CD14-positive monocyte (primary cell): ENCODE measurements around the gene NMU. TPM values are rescaled to one million over a fixed set of nuclear protein-coding genes. Genes with fewer than 3 reads are reported as not detected.

ENCODE experiments used
- DNase-seq, 3 donors: peaks; one replicate each; pipeline ENCODE4 v3.0.0-alpha.2; 2011 to 2022
- H2AFZ ChIP-seq: 2 replicates; pipeline ENCODE4 v1.6.0; 2012; ENCODE audit warnings: mild to moderate bottlenecking, low read depth, low read length, inconsistent platforms; ENCODE audit not compliant: insufficient read depth, poor library complexity, severe bottlenecking
- H3K27ac ChIP-seq, 2 donors: 1 replicate in 1 of 2; 2 replicates in 1 of 2; pipeline ENCODE4 v1.5.1; 2012 to 2013; ENCODE audit warnings: low read length in 2 of 2, control low read depth in 1 of 2, inconsistent platforms in 1 of 2, low read depth in 1 of 2, mild to moderate bottlenecking in 1 of 2
- H3K27me3 ChIP-seq, 2 donors: one replicate each; pipeline versions ENCODE4 v1.6.0 to v1.6.1; 2011 to 2013; ENCODE audit warnings: low read length in 2 of 2; ENCODE audit not compliant: control insufficient read depth in 2 of 2, insufficient read depth in 2 of 2
- H3K36me3 ChIP-seq, 2 donors: replicated peaks in 1 of 2; 1 replicate in 1 of 2; 2 replicates in 1 of 2; pipeline versions ENCODE4 v1.5.1 to v1.6.1; 2012 to 2013; ENCODE audit warnings: low read length in 2 of 2, control low read depth in 1 of 2, inconsistent platforms in 1 of 2, mild to moderate bottlenecking in 1 of 2; ENCODE audit not compliant: insufficient read depth in 2 of 2, control insufficient read depth in 1 of 2
- H3K4me1 ChIP-seq, 2 donors: 1 replicate in 1 of 2; 2 replicates in 1 of 2; pipeline versions ENCODE4 v1.5.1 to v1.6.1; 2012 to 2013; ENCODE audit warnings: low read length in 2 of 2, control low read depth in 1 of 2, inconsistent platforms in 1 of 2, mild to moderate bottlenecking in 1 of 2, moderate library complexity in 1 of 2; ENCODE audit not compliant: insufficient read depth in 2 of 2, control insufficient read depth in 1 of 2
- H3K4me2 ChIP-seq: replicated peaks from 2 replicates; pipeline ENCODE3; 2012; ENCODE audit warnings: low read length, moderate library complexity, mild to moderate bottlenecking; ENCODE audit not compliant: poor library complexity, severe bottlenecking; ENCODE audit errors: extremely low read depth
- H3K4me3 ChIP-seq, 3 experiments: fragments of 200-600 bp in 1 of 3; sonication (generic) in 1 of 3; replicated peaks in 1 of 3; 1 replicate in 2 of 3; 2 replicates in 1 of 3; pipeline ENCODE4 v1.5.1; 2011 to 2013; ENCODE audit warnings: low read length in 3 of 3, mild to moderate bottlenecking in 3 of 3, control low read depth in 2 of 3, low read depth in 2 of 3, inconsistent platforms in 1 of 3, moderate library complexity in 1 of 3
- H3K79me2 ChIP-seq: 2 replicates; pipeline ENCODE4 v1.6.0; 2012; ENCODE audit warnings: mild to moderate bottlenecking, control low read depth, inconsistent platforms, low read length, moderate library complexity; ENCODE audit not compliant: insufficient read depth
- H3K9ac ChIP-seq: 2 replicates; pipeline ENCODE4 v1.6.0; 2017; ENCODE audit warnings: low read length, mild to moderate bottlenecking; ENCODE audit not compliant: insufficient read depth, poor library complexity, severe bottlenecking
- H3K9me3 ChIP-seq, 2 donors: replicated peaks in 1 of 2; 1 replicate in 1 of 2; 2 replicates in 1 of 2; pipeline versions ENCODE4 v1.5.1 to v1.6.1; 2012 to 2013; ENCODE audit warnings: low read length in 2 of 2, control low read depth in 1 of 2; ENCODE audit not compliant: control insufficient read depth in 1 of 2, insufficient read depth in 1 of 2
- H4K20me1 ChIP-seq: 2 replicates; pipeline ENCODE4 v1.6.0; 2012; ENCODE audit warnings: mild to moderate bottlenecking, low read length, control low read depth, moderate library complexity; ENCODE audit not compliant: insufficient read depth
- H3K27ac Mint-ChIP-seq, 7 donors: one replicate each; pipeline ENCODE4 v1.8.0; 2020; ENCODE audit warnings: mild to moderate bottlenecking in 7 of 7, mixed read lengths in 7 of 7, moderate library complexity in 6 of 7, inconsistent platforms in 2 of 7
- H3K27me3 Mint-ChIP-seq, 3 donors: one replicate each; pipeline ENCODE4 v1.8.0; 2021 to 2022; ENCODE audit warnings: low read depth in 3 of 3, mild to moderate bottlenecking in 3 of 3, mixed read lengths in 3 of 3, moderate library complexity in 3 of 3, inconsistent platforms in 1 of 3
- H3K36me3 Mint-ChIP-seq, 2 donors: one replicate each; pipeline ENCODE4 v1.8.0; 2020; ENCODE audit warnings: mixed read lengths in 2 of 2, inconsistent platforms in 1 of 2, mild to moderate bottlenecking in 1 of 2
- H3K4me1 Mint-ChIP-seq: one replicate; pipeline ENCODE4 v1.8.0; 2020; ENCODE audit warnings: mild to moderate bottlenecking, mixed read lengths
- H3K4me3 Mint-ChIP-seq, 2 donors: one replicate each; pipeline ENCODE4 v1.8.0; 2020; ENCODE audit warnings: mild to moderate bottlenecking in 2 of 2, mixed read lengths in 2 of 2, moderate library complexity in 1 of 2
- H3K9me3 Mint-ChIP-seq, 7 donors: one replicate each; pipeline ENCODE4 v1.8.0; 2020 to 2022; ENCODE audit warnings: mixed read lengths in 7 of 7, mild to moderate bottlenecking in 6 of 7, moderate library complexity in 6 of 7, inconsistent platforms in 2 of 7
- WGBS: methylation state at CpG from one replicate; pipeline ENCODE4 v1.1.5; 2013; ENCODE audit warnings: missing lambda C conversion rate; ENCODE audit not compliant: insufficient coverage; 5-methylcytosine and 5-hydroxymethylcytosine counted together
- intact Hi-C, 2 donors: fragments of 100-400 bp; cut with micrococcal nuclease; formaldehyde crosslinking; loops; one replicate each; pipeline versions ENCODE4 v1.15.0 to v1.15.1; 2023
- polyA plus RNA-seq, 3 donors: library from polyadenylated mRNA; depleted of rRNA in 1 of 3; unstranded in 2 of 3; stranded (reverse) in 1 of 3; fragments of 300-500 nt in 2 of 3; fragments of >200 nt in 1 of 3; fragmentation: Illumina TruSeq in 2 of 3; gene quantifications; 1 replicate in 2 of 3; 2 replicates in 1 of 3; pipeline ENCODE4 v1.2.3, GENCODE V29; 2012 to 2021
- TF ChIP-seq, protein P1 (sequence below): fragments of 200-600 bp; IDR thresholded peaks from one replicate; pipeline ENCODE4 v1.8.0; 2022; ENCODE audit warnings: antibody characterized with exemption, mild to moderate bottlenecking

The NMU gene
- polyA plus RNA-seq, 3 donors: not detected

DNA sequence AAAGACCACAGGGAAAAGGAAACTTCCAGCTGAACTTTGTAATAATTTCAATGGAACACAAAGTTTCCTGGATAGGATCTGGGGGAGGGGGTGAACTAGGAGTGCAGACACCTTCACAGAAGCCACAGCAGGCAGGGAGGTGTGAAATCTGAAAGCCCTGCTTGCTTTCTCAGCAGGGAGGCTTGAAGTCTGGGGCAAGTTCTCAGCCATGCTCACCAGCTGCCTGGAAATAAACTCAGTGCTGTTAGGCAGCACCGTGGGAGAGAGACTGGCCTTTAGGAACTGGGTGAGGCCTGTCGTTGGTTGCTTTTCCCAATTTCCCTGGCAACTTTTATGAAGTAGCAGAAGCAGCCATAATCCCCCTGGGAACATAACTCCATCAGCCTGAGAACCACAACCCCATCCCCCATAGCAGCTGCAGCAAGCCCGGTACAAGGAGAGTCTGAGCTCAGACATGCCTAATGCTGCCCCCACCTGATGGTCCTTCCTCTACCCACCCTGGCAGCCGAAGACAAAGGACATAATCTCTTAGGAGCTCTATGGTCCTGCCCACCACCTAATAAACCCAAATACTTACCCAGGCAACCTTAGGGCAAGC is 39.2 kb upstream of the NMU start:
- no peak overlapping the region for H3K27ac Mint-ChIP-seq
- no peak for DNase-seq
- intact Hi-C loops: no loop called here

GRCh38 chr4:55673424-55673823 is 37.3 kb upstream of the NMU start:
- Histone ChIP-seq H3K4me2 (no peak overlapping the region), H3K4me1 (no peaks in the 10 kb centered on the region), H3K4me3 (no peak overlapping the region), H4K20me1 (no peaks in the 10 kb centered on the region), H2AFZ (no peak overlapping the region), H3K36me3 (no peaks in the 10 kb centered on the region), H3K27me3 (no peaks in the 10 kb centered on the region), H3K79me2 (no peaks in the 10 kb centered on the region), H3K9me3 (peaks cover 0 to 13% of the 10 kb centered on the region in 2 donors), H3K9ac (no peak overlapping the region), H3K27ac (no peak overlapping the region)
- Mint-ChIP-seq H3K27me3 (peaks cover 0 to 5% (median 0%) of the 10 kb centered on the region in 3 donors), H3K4me3 (no peak overlapping the region), H3K4me1 (no peaks in the 10 kb centered on the region), H3K27ac (no peak overlapping the region), H3K9me3 (peaks cover 0 to 12% (median 10%) of the 10 kb centered on the region in 7 donors), H3K36me3 (no peaks in the 10 kb centered on the region)
- intact Hi-C loops: no loop called here
- DNase-seq: no peak
- no CpG with 5 or more reads among the region's 1 CpG for WGBS
- TF ChIP-seq, protein P1, sequence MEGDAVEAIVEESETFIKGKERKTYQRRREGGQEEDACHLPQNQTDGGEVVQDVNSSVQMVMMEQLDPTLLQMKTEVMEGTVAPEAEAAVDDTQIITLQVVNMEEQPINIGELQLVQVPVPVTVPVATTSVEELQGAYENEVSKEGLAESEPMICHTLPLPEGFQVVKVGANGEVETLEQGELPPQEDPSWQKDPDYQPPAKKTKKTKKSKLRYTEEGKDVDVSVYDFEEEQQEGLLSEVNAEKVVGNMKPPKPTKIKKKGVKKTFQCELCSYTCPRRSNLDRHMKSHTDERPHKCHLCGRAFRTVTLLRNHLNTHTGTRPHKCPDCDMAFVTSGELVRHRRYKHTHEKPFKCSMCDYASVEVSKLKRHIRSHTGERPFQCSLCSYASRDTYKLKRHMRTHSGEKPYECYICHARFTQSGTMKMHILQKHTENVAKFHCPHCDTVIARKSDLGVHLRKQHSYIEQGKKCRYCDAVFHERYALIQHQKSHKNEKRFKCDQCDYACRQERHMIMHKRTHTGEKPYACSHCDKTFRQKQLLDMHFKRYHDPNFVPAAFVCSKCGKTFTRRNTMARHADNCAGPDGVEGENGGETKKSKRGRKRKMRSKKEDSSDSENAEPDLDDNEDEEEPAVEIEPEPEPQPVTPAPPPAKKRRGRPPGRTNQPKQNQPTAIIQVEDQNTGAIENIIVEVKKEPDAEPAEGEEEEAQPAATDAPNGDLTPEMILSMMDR: no peak

More for the DNA sequence above, 39.2 kb upstream of the NMU start:
- Histone ChIP-seq H3K4me3 (no peak overlapping the region), H3K36me3 (no peaks in the 10 kb centered on the region), H3K27ac (no peak overlapping the region), H3K27me3 (no peaks in the 10 kb centered on the region), H4K20me1 (no peaks in the 10 kb centered on the region), H3K4me2 (no peak overlapping the region), H3K79me2 (no peaks in the 10 kb centered on the region), H3K4me1 (no peaks in the 10 kb centered on the region), H3K9ac (no peak overlapping the region), H2AFZ (no peak overlapping the region), H3K9me3 (peaks cover 0 to 13% of the 10 kb centered on the region in 2 donors)
- Mint-ChIP-seq H3K4me1 (no peaks in the 10 kb centered on the region), H3K9me3 (peaks cover 0 to 15% (median 9%) of the 10 kb centered on the region in 7 donors), H3K27me3 (peaks cover 0 to 2% (median 2%) of the 10 kb centered on the region in 3 donors), H3K4me3 (no peak overlapping the region), H3K36me3 (no peaks in the 10 kb centered on the region)
- 81% methylated on average over 3 of the region's 4 CpGs for WGBS
- TF ChIP-seq, protein P1: no peak
